Panc1 (cell line): ENCODE measurements around the gene RPL35. TPM values are rescaled to one million over a fixed set of nuclear protein-coding genes. Genes with fewer than 3 reads are reported as not detected.

ENCODE experiments used
- ATAC-seq: fragments of 200-7000 bp; cut with Tn5 transposase; 2 replicates; pipeline ENCODE4 v1.9.1; 2020; ENCODE audit warnings: mild to moderate bottlenecking, moderate library complexity
- BruUV-seq: library from RNA; stranded (reverse); fragments of 400-500 nt; replicated peaks from 2 replicates; lab custom pipeline; 2021; lab: Mats Ljungman, UMichigan
- CTCF ChIA-PET: fragments of 300-600 bp; sonication (Branson Sonifier 250); formaldehyde crosslinking; loops from one replicate; lab custom pipeline; 2022; ENCODE audit warnings: antibody characterized with exemption; lab: Charles Lee
- POLR2A ChIA-PET: fragments of 300-600 bp; sonication (Branson Sonifier 250); formaldehyde crosslinking; loops from one replicate; lab custom pipeline; 2022; ENCODE audit warnings: antibody characterized with exemption; lab: Charles Lee
- DNase-seq: peaks from one replicate; pipeline ENCODE4 v3.0.0-alpha.2; 2010; ENCODE audit warnings: low read depth, low spot score
- H3K27ac ChIP-seq: 2 replicates; pipeline ENCODE4 v1.5.1; 2011; ENCODE audit warnings: mild to moderate bottlenecking, low read length, inconsistent platforms
- H3K27me3 ChIP-seq: fragments of 200-500 bp; sonication (Bioruptor generic); 2 replicates; pipeline ENCODE4 v1.6.0; 2014; ENCODE audit warnings: low read length, inconsistent platforms; ENCODE audit not compliant: control insufficient read depth, insufficient read depth
- H3K36me3 ChIP-seq: fragments of 200-500 bp; sonication (Bioruptor generic); 2 replicates; pipeline ENCODE4 v1.5.1; 2014; ENCODE audit warnings: inconsistent platforms, mild to moderate bottlenecking, low read length, moderate library complexity; ENCODE audit not compliant: control insufficient read depth, insufficient read depth
- H3K4me1 ChIP-seq: 2 replicates; pipeline ENCODE4 v1.5.1; 2011; ENCODE audit warnings: inconsistent platforms, mild to moderate bottlenecking, low read length, moderate library complexity; ENCODE audit not compliant: control insufficient read depth, insufficient read depth
- H3K4me3 ChIP-seq, 2 experiments: 2 replicates each; pipeline ENCODE4 v1.5.1; 2011 to 2012; ENCODE audit warnings: low read depth in 2 of 2, low read length in 2 of 2, mild to moderate bottlenecking in 2 of 2, inconsistent platforms in 1 of 2, moderate library complexity in 1 of 2
- H3K9me3 ChIP-seq: fragments of 200-500 bp; sonication (Bioruptor generic); 2 replicates; pipeline ENCODE4 v1.5.1; 2014; ENCODE audit warnings: low read depth, mild to moderate bottlenecking, inconsistent platforms, low read length, moderate library complexity; ENCODE audit not compliant: control insufficient read depth, insufficient read depth
- POLR2AphosphoS5 ChIP-seq: IDR thresholded peaks from 2 replicates; pipeline ENCODE4 v1.6.1; 2012; ENCODE audit warnings: mild to moderate bottlenecking, low read depth, low read length, moderate library complexity
- SIN3A ChIP-seq: IDR thresholded peaks from 2 replicates; pipeline ENCODE4 v1.6.1; 2012; ENCODE audit warnings: low read depth, mild to moderate bottlenecking, low read length, moderate library complexity, borderline replicate concordance; ENCODE audit not compliant: insufficient read depth
- TCF7L2 ChIP-seq: IDR thresholded peaks from 2 replicates; pipeline ENCODE4 v1.6.1; 2011; ENCODE audit warnings: mild to moderate bottlenecking, low read depth, low read length, inconsistent platforms
- in situ Hi-C: cut with HindIII; loops from 2 replicates; pipeline ENCODE4 v1.10.0; 2016; ENCODE audit warnings: low sequenced_read_pairs, low pct_unique_long_range_greater_than_20kb
- intact Hi-C: fragments of 100-400 bp; cut with micrococcal nuclease; formaldehyde crosslinking; loops from one replicate; pipeline ENCODE4 v1.10.0; 2022; ENCODE audit not compliant: unreplicated experiment
- total RNA-seq: library from RNA; stranded (reverse); gene quantifications from one replicate; pipeline ENCODE4 v1.2.1, GENCODE V29; 2021; ENCODE audit not compliant: unreplicated experiment
- TF ChIP-seq, protein P1 (sequence below), 2 experiments: IDR thresholded peaks; 2 replicates each; pipeline ENCODE4 v1.6.1; 2011 to 2012; ENCODE audit warnings: low read depth in 2 of 2, control low read depth in 1 of 2, low read length in 1 of 2, mild to moderate bottlenecking in 1 of 2, moderate library complexity in 1 of 2; ENCODE audit not compliant: insufficient read depth in 1 of 2
- TF ChIP-seq, protein P2 (sequence below): fragments of 450-650 bp; IDR thresholded peaks from 2 replicates; pipeline ENCODE4 v1.5.1; 2017; ENCODE audit warnings: mild to moderate bottlenecking

RPL35 gene
- total RNA-seq, 1 experiment from 2014 or later: 758 TPM

DNA sequence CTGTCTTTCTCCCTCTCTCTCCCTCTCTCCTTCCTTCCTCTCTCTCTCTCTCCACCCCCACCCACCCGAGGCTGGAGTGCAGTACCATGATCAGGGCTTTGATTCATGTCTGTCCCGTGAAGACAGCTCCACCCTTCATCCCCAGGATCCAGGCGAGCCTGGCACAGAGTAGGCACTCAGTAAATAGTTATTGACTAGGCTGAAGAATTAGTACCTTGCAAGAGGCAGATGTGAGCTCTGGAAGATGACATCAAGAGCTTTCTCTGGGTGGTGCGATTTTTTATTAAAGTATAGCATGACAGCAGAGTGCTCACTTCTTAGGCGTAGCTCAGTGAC is 32.5 kb downstream of the RPL35 start:
- TF ChIP-seq, protein P1, sequence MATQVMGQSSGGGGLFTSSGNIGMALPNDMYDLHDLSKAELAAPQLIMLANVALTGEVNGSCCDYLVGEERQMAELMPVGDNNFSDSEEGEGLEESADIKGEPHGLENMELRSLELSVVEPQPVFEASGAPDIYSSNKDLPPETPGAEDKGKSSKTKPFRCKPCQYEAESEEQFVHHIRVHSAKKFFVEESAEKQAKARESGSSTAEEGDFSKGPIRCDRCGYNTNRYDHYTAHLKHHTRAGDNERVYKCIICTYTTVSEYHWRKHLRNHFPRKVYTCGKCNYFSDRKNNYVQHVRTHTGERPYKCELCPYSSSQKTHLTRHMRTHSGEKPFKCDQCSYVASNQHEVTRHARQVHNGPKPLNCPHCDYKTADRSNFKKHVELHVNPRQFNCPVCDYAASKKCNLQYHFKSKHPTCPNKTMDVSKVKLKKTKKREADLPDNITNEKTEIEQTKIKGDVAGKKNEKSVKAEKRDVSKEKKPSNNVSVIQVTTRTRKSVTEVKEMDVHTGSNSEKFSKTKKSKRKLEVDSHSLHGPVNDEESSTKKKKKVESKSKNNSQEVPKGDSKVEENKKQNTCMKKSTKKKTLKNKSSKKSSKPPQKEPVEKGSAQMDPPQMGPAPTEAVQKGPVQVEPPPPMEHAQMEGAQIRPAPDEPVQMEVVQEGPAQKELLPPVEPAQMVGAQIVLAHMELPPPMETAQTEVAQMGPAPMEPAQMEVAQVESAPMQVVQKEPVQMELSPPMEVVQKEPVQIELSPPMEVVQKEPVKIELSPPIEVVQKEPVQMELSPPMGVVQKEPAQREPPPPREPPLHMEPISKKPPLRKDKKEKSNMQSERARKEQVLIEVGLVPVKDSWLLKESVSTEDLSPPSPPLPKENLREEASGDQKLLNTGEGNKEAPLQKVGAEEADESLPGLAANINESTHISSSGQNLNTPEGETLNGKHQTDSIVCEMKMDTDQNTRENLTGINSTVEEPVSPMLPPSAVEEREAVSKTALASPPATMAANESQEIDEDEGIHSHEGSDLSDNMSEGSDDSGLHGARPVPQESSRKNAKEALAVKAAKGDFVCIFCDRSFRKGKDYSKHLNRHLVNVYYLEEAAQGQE (IDR thresholded peaks at IDR 0.05; ENCODE audit: insufficient read depth in 1 of 2, low read depth in 2 of 2, low read length in 1 of 2): no peak
- TF ChIP-seq, protein P2, sequence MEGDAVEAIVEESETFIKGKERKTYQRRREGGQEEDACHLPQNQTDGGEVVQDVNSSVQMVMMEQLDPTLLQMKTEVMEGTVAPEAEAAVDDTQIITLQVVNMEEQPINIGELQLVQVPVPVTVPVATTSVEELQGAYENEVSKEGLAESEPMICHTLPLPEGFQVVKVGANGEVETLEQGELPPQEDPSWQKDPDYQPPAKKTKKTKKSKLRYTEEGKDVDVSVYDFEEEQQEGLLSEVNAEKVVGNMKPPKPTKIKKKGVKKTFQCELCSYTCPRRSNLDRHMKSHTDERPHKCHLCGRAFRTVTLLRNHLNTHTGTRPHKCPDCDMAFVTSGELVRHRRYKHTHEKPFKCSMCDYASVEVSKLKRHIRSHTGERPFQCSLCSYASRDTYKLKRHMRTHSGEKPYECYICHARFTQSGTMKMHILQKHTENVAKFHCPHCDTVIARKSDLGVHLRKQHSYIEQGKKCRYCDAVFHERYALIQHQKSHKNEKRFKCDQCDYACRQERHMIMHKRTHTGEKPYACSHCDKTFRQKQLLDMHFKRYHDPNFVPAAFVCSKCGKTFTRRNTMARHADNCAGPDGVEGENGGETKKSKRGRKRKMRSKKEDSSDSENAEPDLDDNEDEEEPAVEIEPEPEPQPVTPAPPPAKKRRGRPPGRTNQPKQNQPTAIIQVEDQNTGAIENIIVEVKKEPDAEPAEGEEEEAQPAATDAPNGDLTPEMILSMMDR: no peak
- ChIA-PET POLR2A (no interaction called here), CTCF (interaction anchor here (0.9 kb wide), 1 partner anchor 23 kb away, joined by 12 read pairs; no protein-coding TSS in a partner anchor)
- Histone ChIP-seq H3K4me1 (no peaks in the 10 kb centered on the region; the same call in 1 of the 2 replicates), H3K9me3 (no peaks in the 10 kb centered on the region), H3K36me3 (no peaks in the 10 kb centered on the region), H3K27ac (no peak overlapping the region), H3K27me3 (no peaks in the 10 kb centered on the region), H3K4me3 (no peak overlapping the region)
- intact Hi-C loops: no loop called here
- DNase-seq: no peak
- in situ Hi-C loops: no loop called here
- no peak for ATAC-seq
- no TSS peak for BruUV-seq

DNA sequence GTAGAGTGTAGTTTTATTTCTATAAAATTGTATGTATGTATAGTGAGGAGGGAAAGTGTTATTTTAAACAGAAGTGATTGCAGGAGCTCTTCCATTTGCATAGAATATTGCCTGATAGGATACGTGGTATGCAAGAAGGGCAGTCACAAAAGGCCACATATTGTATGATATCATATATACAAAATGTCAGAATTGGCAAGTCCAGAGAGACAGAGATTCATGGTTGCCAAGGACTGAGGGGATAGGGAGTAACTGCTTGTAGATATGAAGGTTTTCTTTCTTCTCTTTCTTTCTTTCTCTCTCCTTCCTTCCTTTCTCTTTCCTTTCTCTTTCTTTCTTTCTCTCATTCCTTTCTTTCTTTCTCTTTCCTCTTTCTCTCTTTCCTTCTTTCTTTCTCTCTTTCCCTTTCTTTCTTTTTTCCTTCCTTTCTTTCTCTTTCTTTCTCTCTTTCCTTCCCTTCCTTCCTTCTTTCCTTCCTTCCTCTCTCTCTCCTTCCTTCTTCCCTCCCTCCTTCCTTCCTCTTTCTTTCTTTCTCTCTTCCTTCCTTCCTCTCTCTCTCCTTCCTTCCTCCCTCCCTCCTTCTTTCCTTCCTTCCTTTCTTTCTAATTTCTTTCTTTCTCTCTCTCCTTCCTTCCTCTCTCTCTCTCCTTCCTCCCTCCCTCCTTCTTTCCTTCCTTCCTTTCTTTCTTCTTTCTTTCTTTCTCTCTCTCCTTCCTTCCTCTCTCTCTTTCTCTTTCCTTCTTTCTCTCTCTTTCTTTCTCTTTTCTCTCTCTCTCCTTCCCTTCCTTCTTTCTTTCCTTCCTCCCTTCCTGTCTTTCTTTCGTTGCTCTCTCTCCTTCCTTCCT is 33.0 kb downstream of the RPL35 start:
- H3K36me3 ChIP-seq: no peaks in the 10 kb centered on the region
- H3K4me1 ChIP-seq: no peaks in the 10 kb centered on the region; the same call in 1 of the 2 replicates
- POLR2A ChIA-PET: no interaction called here
- BruUV-seq: no TSS peak
- intact Hi-C loops (no loop called here), in situ Hi-C loops (no loop called here)
- no peak overlapping the region for H3K27ac ChIP-seq
- no peaks in the 10 kb centered on the region for H3K9me3 ChIP-seq
- H3K27me3 ChIP-seq: no peaks in the 10 kb centered on the region
- DNase-seq: no peak
- TF ChIP-seq TCF7L2 (no peak), POLR2AphosphoS5 (no peak), SIN3A (no peak)
- TF ChIP-seq, protein P1 (IDR thresholded peaks at IDR 0.05; ENCODE audit: insufficient read depth in 1 of 2, low read depth in 2 of 2, low read length in 1 of 2): no peak
- TF ChIP-seq, protein P2: no peak
- no peak overlapping the region for H3K4me3 ChIP-seq
- CTCF ChIA-PET: no interaction called here
- no peak for ATAC-seq
